HepG2 (cell line): ENCODE results near the gene TNP2. TPM values are rescaled to one million over a fixed set of nuclear protein-coding genes. Genes with fewer than 3 reads are reported as not detected.

Source experiments
- ADNP ChIP-seq: sonication (generic); formaldehyde crosslinking; IDR thresholded peaks from 2 replicates; pipeline ENCODE4 v1.4.0; 2020; ENCODE audit warnings: missing genetic modification reagents
- ARNT2 ChIP-seq: sonication (generic); formaldehyde crosslinking; IDR thresholded peaks from 2 replicates; pipeline ENCODE4 v1.8.0; 2022; ENCODE audit warnings: mild to moderate bottlenecking, low read depth, missing genetic modification reagents, moderate library complexity
- CBFB ChIP-seq: sonication (generic); formaldehyde crosslinking; IDR thresholded peaks from 2 replicates; pipeline ENCODE4 v1.4.0; 2020; ENCODE audit warnings: missing genetic modification reagents
- CCDC6 ChIP-seq: sonication (generic); formaldehyde crosslinking; IDR thresholded peaks from 2 replicates; pipeline ENCODE4 v1.8.1; 2022; ENCODE audit warnings: mild to moderate bottlenecking, missing genetic modification reagents, moderate library complexity
- CSRNP1 ChIP-seq: sonication (generic); formaldehyde crosslinking; IDR thresholded peaks from 2 replicates; pipeline ENCODE4 v1.8.1; 2023; ENCODE audit warnings: mild to moderate bottlenecking, missing genetic modification reagents
- GLI4 ChIP-seq: sonication (generic); formaldehyde crosslinking; IDR thresholded peaks from 2 replicates; pipeline ENCODE4 v1.5.1; 2020; ENCODE audit warnings: missing genetic modification reagents, mild to moderate bottlenecking, moderate library complexity, borderline replicate concordance
- HDAC6 ChIP-seq: fragments of 200-600 bp; sonication (generic); IDR thresholded peaks from 2 replicates; pipeline ENCODE4 v1.7.0; 2017; ENCODE audit warnings: mild to moderate bottlenecking, antibody characterized with exemption, low read length, low read depth
- HNRNPH1 ChIP-seq: fragments of 200-400 bp; formaldehyde crosslinking; optimal IDR thresholded peaks from 2 replicates; pipeline ENCODE3; 2017; ENCODE audit warnings: mild to moderate bottlenecking, low read depth, low read length
- HNRNPLL ChIP-seq: fragments of 200-400 bp; formaldehyde crosslinking; IDR thresholded peaks from 2 replicates; pipeline ENCODE4 v1.6.1; 2017; ENCODE audit warnings: mild to moderate bottlenecking, low read depth, low read length; ENCODE audit not compliant: poor library complexity, severe bottlenecking
- LCORL ChIP-seq, 2 experiments: fragments of 450-650 bp in 1 of 2; sonication (generic) in 1 of 2; formaldehyde crosslinking in 1 of 2; IDR thresholded peaks; 2 replicates each; pipeline versions ENCODE4 v1.5.0 to v1.6.1; 2017 to 2020; ENCODE audit warnings: antibody characterized with exemption in 1 of 2, missing genetic modification reagents in 1 of 2
- MED1 ChIP-seq: sonication (generic); formaldehyde crosslinking; IDR thresholded peaks from 2 replicates; pipeline ENCODE4 v1.4.0; 2020; ENCODE audit warnings: missing genetic modification reagents
- MIER2 ChIP-seq: IDR thresholded peaks from 2 replicates; pipeline ENCODE4 v1.6.1; 2016; ENCODE audit warnings: missing biosample characterization, missing genetic modification reagents
- NR1H2 ChIP-seq: sonication (generic); formaldehyde crosslinking; IDR thresholded peaks from 2 replicates; pipeline ENCODE4 v1.8.1; 2022; ENCODE audit warnings: low read depth, missing genetic modification reagents, borderline replicate concordance
- PAF1 ChIP-seq: IDR thresholded peaks from 2 replicates; pipeline ENCODE4 v1.6.1; 2016; ENCODE audit warnings: missing genetic modification reagents, missing compliant biosample characterization
- SMC3 ChIP-seq: IDR thresholded peaks from 2 replicates; pipeline ENCODE4 v1.6.1; 2011; ENCODE audit warnings: low read length, improper control_type of control experiment
- SPEN ChIP-seq: sonication (generic); formaldehyde crosslinking; IDR thresholded peaks from 2 replicates; pipeline ENCODE4 v1.5.1; 2020; ENCODE audit warnings: low read depth, mild to moderate bottlenecking, missing genetic modification reagents
- ZIK1 ChIP-seq: sonication (generic); formaldehyde crosslinking; IDR thresholded peaks from 2 replicates; pipeline ENCODE4 v1.5.0; 2020; ENCODE audit warnings: mild to moderate bottlenecking, low read depth, missing genetic modification reagents, borderline replicate concordance
- ZNF33A ChIP-seq: sonication (generic); formaldehyde crosslinking; IDR thresholded peaks from 2 replicates; pipeline ENCODE4 v1.5.1; 2020; ENCODE audit warnings: missing genetic modification reagents, mild to moderate bottlenecking, moderate library complexity, borderline replicate concordance
- ZNF574 ChIP-seq: sonication (generic); formaldehyde crosslinking; IDR thresholded peaks from 2 replicates; pipeline ENCODE4 v1.4.0; 2020; ENCODE audit warnings: missing genetic modification reagents
- polyA plus RNA-seq, 8 experiments: library from polyadenylated mRNA; depleted of rRNA in 3 of 8; stranded (reverse) in 7 of 8; unstranded in 1 of 8; fragments of >200 nt; fragmentation: Illumina TruSeq in 4 of 8; extraction: Trizol in 4 of 8; gene quantifications; 2 replicates each; pipeline versions ENCODE4 v1.2.1 to v1.2.3, GENCODE V29; 2011 to 2016; ENCODE audit warnings: low read depth in 4 of 8, missing spikeins in 1 of 8, mixed read lengths in 1 of 8; ENCODE audit not compliant: insufficient read depth in 1 of 8
- total RNA-seq, 5 experiments: library from RNA; depleted of rRNA; stranded (reverse); fragments of >200 nt; fragmentation: Illumina TruSeq; extraction: Trizol; gene quantifications; 2 replicates each; pipeline ENCODE4 v1.2.3, GENCODE V29; 2016; ENCODE audit warnings: low read depth in 1 of 5
- TF ChIP-seq, protein P1 (sequence below): sonication (generic); formaldehyde crosslinking; IDR thresholded peaks from 2 replicates; pipeline ENCODE4 v1.8.0; 2022; ENCODE audit warnings: mild to moderate bottlenecking, missing genetic modification reagents, borderline replicate concordance

Gene TNP2
- total and polyA plus RNA-seq, 2 of the 13 experiments (the other 11 are each of a cell fraction or from before 2014, with no cell fraction given), result not detected

DNA sequence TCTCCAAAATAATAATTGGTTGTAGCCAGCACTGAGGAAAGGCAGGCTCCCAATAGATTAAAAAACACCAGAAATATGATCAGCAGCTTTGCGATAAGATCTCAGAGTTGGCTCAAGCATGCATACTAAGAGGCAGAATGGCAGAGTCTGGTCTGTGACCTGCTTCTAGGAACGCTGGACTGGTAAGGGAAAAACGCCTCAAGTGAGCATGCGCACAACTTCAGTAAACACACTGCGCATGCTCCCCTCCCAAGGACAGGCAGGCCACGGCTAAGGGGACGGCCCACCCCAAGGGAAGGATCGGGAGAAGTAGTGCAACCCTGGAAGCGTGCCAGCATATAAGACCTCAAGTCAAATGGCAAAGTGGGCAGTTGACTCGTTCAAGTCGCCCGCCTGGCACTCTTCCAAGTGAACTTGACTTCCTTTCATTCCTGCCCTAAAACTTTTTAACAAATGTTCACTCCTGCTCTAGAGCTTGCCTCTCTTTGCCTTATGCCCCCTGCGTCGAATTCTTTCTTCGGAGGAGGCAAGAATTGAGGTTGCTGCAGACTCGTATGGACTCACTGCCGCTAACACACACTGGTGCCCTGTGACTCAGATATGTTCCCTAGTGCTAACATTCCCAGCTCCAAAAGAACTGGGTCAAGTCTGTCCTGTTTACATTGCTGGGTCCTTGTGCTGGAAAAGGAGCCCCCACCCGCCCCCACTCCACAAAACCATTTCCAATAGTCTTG, 34.4 kb upstream of the TNP2 start (continued):
- TF ChIP-seq, protein P1, sequence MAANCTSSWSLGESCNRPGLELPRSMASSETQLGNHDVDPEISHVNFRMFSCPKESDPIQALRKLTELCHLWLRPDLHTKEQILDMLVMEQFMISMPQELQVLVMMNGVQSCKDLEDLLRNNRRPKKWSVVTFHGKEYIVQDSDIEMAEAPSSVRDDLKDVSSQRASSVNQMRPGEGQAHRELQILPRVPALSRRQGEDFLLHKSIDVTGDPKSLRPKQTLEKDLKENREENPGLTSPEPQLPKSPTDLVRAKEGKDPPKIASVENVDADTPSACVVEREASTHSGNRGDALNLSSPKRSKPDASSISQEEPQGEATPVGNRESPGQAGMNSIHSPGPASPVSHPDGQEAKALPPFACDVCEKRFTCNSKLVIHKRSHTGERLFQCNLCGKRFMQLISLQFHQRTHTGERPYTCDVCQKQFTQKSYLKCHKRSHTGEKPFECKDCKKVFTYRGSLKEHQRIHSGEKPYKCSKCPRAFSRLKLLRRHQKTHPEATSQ (CRISPR knock-in tag), result no peak
- TF ChIP-seq ADNP, result no peak
- TF ChIP-seq CBFB (CRISPR knock-in tag), result 0 out of 2 replicates have a peak, but pooled peaks have one; percentile 46
- no peak for TF ChIP-seq CCDC6
- no peak for TF ChIP-seq GLI4
- TF ChIP-seq HNRNPLL, result no peak
- TF ChIP-seq PAF1, result no peak
- 0 out of 2 replicates have a peak, but pooled peaks have one; percentile 34 for TF ChIP-seq MED1 (CRISPR knock-in tag)
- no peak for TF ChIP-seq HNRNPH1
- TF ChIP-seq ARNT2, result 0 out of 2 replicates have a peak, but pooled peaks have one; percentile 35
- TF ChIP-seq ZIK1 (CRISPR knock-in tag), result 0 out of 2 replicates have a peak, but pooled peaks have one; percentile 49
- peak; percentile 42; the same call in 1 of the 2 replicates for TF ChIP-seq ZNF574 (CRISPR knock-in tag)
- no peak for TF ChIP-seq SMC3
- no peak for TF ChIP-seq LCORL (IDR thresholded peaks at IDR 0.05)
- no peak for TF ChIP-seq LCORL (CRISPR knock-in tag; IDR thresholded peaks at IDR 0.05)
- TF ChIP-seq HDAC6, result no peak
- TF ChIP-seq NR1H2, result no peak
- no peak for TF ChIP-seq ZNF33A
- peak; percentile 14; the same call in 1 of the 2 replicates for TF ChIP-seq SPEN (CRISPR knock-in tag)
- TF ChIP-seq CSRNP1 (CRISPR knock-in tag), result no peak
- TF ChIP-seq MIER2 (CRISPR knock-in tag), result no peak
